OCI-LY7 (cell line): ENCODE measurements around the gene CCDC142. TPM values are rescaled to one million over a fixed set of nuclear protein-coding genes. Genes with fewer than 3 reads are reported as not detected.
"Not testable (repeated sequence)": the region's sequence is repeated elsewhere in the genome, so short reads cannot be mapped to it uniquely, and the experiment has no call there.

Experiments used
- BruUV-seq: library from RNA; stranded (reverse); fragments of 400-500 nt; replicated peaks from 2 replicates; lab custom pipeline; 2021; lab: Mats Ljungman, UMichigan
- CTCF ChIA-PET: fragments of 300-600 bp; sonication (Branson Sonifier 250); formaldehyde crosslinking; loops from one replicate; lab custom pipeline; 2022; ENCODE audit warnings: antibody characterized with exemption; ENCODE audit not compliant: unreplicated experiment; lab: Charles Lee
- POLR2A ChIA-PET: fragments of 300-600 bp; sonication (Branson Sonifier 250); formaldehyde crosslinking; loops from one replicate; lab custom pipeline; 2022; ENCODE audit warnings: antibody characterized with exemption; lab: Charles Lee
- DNase-seq: peaks from one replicate; pipeline ENCODE4 v3.0.0-alpha.2; 2015; ENCODE audit warnings: low spot score
- H2AFZ ChIP-seq: fragments of 200-600 bp; sonication (generic), shearing (Covaris generic); 2 replicates; pipeline ENCODE4 v1.6.1; 2014; ENCODE audit warnings: mild to moderate bottlenecking, antibody characterized with exemption, low read length, moderate library complexity
- H3K27ac ChIP-seq: fragments of 200-600 bp; sonication (generic); 2 replicates; pipeline ENCODE4 v1.5.1; 2014; ENCODE audit warnings: mixed run types, low read depth, mild to moderate bottlenecking, moderate library complexity, low read length, inconsistent platforms; ENCODE audit not compliant: poor library complexity, severe bottlenecking
- H3K36me3 ChIP-seq: fragments of 200-600 bp; sonication (generic); 2 replicates; pipeline ENCODE4 v1.6.1; 2014; ENCODE audit warnings: mild to moderate bottlenecking, antibody characterized with exemption, low read length, moderate library complexity, mixed read lengths; ENCODE audit not compliant: insufficient read depth
- H3K4me1 ChIP-seq: fragments of 200-600 bp; sonication (generic); 2 replicates; pipeline ENCODE4 v1.5.1; 2014; ENCODE audit warnings: mild to moderate bottlenecking, low read length; ENCODE audit not compliant: insufficient read depth, poor library complexity, severe bottlenecking
- H3K4me2 ChIP-seq: fragments of 200-600 bp; sonication (generic); 2 replicates; pipeline ENCODE4 v1.6.1; 2014; ENCODE audit warnings: mild to moderate bottlenecking, low read length
- H3K4me3 ChIP-seq: fragments of 200-600 bp; sonication (generic); 2 replicates; pipeline ENCODE4 v1.5.1; 2014; ENCODE audit warnings: mild to moderate bottlenecking, low read depth, low read length; ENCODE audit not compliant: poor library complexity, severe bottlenecking
- H3K79me2 ChIP-seq: fragments of 200-600 bp; sonication (generic); 2 replicates; pipeline ENCODE4 v1.6.1; 2016; ENCODE audit warnings: low read depth, mild to moderate bottlenecking, low read length, moderate library complexity, mixed read lengths; ENCODE audit not compliant: insufficient read depth
- H3K9me2 ChIP-seq: fragments of 200-600 bp; sonication (generic); 2 replicates; pipeline ENCODE4 v1.6.1; 2016; ENCODE audit warnings: mild to moderate bottlenecking, low read length, mixed read lengths; ENCODE audit not compliant: insufficient read depth
- H3K9me3 ChIP-seq: fragments of 200-600 bp; sonication (generic); 2 replicates; pipeline ENCODE4 v1.6.1; 2014; ENCODE audit warnings: mild to moderate bottlenecking, mixed run types, low read length, mixed read lengths
- H4K20me1 ChIP-seq: fragments of 200-600 bp; sonication (generic); 2 replicates; pipeline ENCODE4 v1.6.1; 2014; ENCODE audit warnings: mild to moderate bottlenecking, antibody characterized with exemption, low read length, moderate library complexity, mixed read lengths; ENCODE audit not compliant: insufficient read depth
- CTCF ChIP-seq: fragments of 200-600 bp; sonication (generic); conservative IDR thresholded peaks from 2 replicates; pipeline ENCODE4 v1.5.1; 2014; ENCODE audit warnings: mild to moderate bottlenecking, antibody characterized with exemption, low read length, moderate library complexity, mixed read lengths
- EZH2phosphoT487 ChIP-seq: fragments of 200-600 bp; sonication (generic); IDR thresholded peaks from 2 replicates; pipeline ENCODE4 v1.6.1; 2018; ENCODE audit warnings: low read depth, borderline replicate concordance, mild to moderate bottlenecking, mixed run types, antibody characterized with exemption, low read length, moderate library complexity, mixed read lengths
- intact Hi-C: fragments of 100-400 bp; cut with micrococcal nuclease; formaldehyde crosslinking; loops from one replicate; pipeline ENCODE4 v1.10.0; 2022; ENCODE audit not compliant: unreplicated experiment
- total RNA-seq, 2 experiments: library from RNA; depleted of rRNA in 1 of 2; stranded (reverse); fragments of >200 nt in 1 of 2; shearing (Covaris generic) in 1 of 2; gene quantifications; 2 replicates each; pipeline ENCODE4 v1.2.3, GENCODE V29; 2014 to 2022

Gene CCDC142
- total RNA-seq, 2 experiments from 2014 or later: 42.5 to 53.0 TPM

GRCh38 chr2:74461187-74462053 is 21.4 kb downstream of the CCDC142 start:
- Histone ChIP-seq H3K9me3 (no peaks in the 10 kb centered on the region), H3K9me2 (no peaks in the 10 kb centered on the region), H4K20me1 (no peaks in the 10 kb centered on the region), H2AFZ (no peak overlapping the region), H3K27ac (no peak overlapping the region), H3K4me1 (peaks cover 21% of the 10 kb centered on the region), H3K36me3 (peaks cover 34% of the 10 kb centered on the region), H3K79me2 (peaks cover 24% of the 10 kb centered on the region), H3K4me2 (no peak overlapping the region), H3K4me3 (no peak overlapping the region)
- intact Hi-C loops: no loop called here
- TF ChIP-seq EZH2phosphoT487 (no peak), CTCF (peak; percentile 67)
- CTCF ChIA-PET: no interaction called here
- peak; percentile 37 for DNase-seq
- POLR2A ChIA-PET: interaction anchor here (0.6 kb wide), 1 partner anchor 10 kb away, joined by 5 read pairs; no protein-coding TSS in a partner anchor
- no TSS peak for BruUV-seq

GRCh38 chr2:74460187-74460586 is 22.6 kb downstream of the CCDC142 start:
- intact Hi-C loops, H4K20me1 ChIP-seq, H3K4me3 ChIP-seq, POLR2A ChIA-PET, DNase-seq, H3K9me2 ChIP-seq, H2AFZ ChIP-seq, H3K4me2 ChIP-seq, H3K9me3 ChIP-seq, H3K27ac ChIP-seq, CTCF ChIA-PET, BruUV-seq: not testable (repeated sequence)
- peaks cover 31% of the 10 kb centered on the region for H3K79me2 ChIP-seq
- peaks cover 35% of the 10 kb centered on the region for H3K36me3 ChIP-seq
- H3K4me1 ChIP-seq: peaks cover 24% of the 10 kb centered on the region

GRCh38 chr2:74459503-74460118 is 23.2 kb downstream of the CCDC142 start:
- peak overlapping the region; percentile 98 for H3K4me3 ChIP-seq
- CTCF ChIA-PET, H2AFZ ChIP-seq, BruUV-seq, DNase-seq, intact Hi-C loops, H3K27ac ChIP-seq, H3K9me2 ChIP-seq, H3K9me3 ChIP-seq, H4K20me1 ChIP-seq: not testable (repeated sequence)
- H3K79me2 ChIP-seq: peaks cover 29% of the 10 kb centered on the region
- POLR2A ChIA-PET: interaction anchor here (2.1 kb wide), 1 partner anchor 7 kb away, joined by 11 read pairs; no protein-coding TSS in a partner anchor
- peaks cover 24% of the 10 kb centered on the region for H3K4me1 ChIP-seq
- peaks cover 35% of the 10 kb centered on the region for H3K36me3 ChIP-seq
- peak overlapping the region; percentile 100 for H3K4me2 ChIP-seq
